HepG2 (cell line): ENCODE data around the gene HIPK2. TPM values are rescaled to one million over a fixed set of nuclear protein-coding genes. Genes with fewer than 3 reads are reported as not detected.

Source experiments
- FIP1L1 ChIP-seq: fragments of 200-400 bp; formaldehyde crosslinking; IDR thresholded peaks from 2 replicates; pipeline ENCODE4 v1.6.1; 2018; ENCODE audit warnings: low read depth, mild to moderate bottlenecking, low read length, moderate library complexity, borderline replicate concordance; ENCODE audit not compliant: insufficient read depth
- MXI1 ChIP-seq: IDR thresholded peaks from 3 replicates; pipeline ENCODE4 v1.6.1; 2012; ENCODE audit warnings: low read depth, low read length, inconsistent platforms, borderline replicate concordance
- PAWR ChIP-seq: sonication (generic); formaldehyde crosslinking; IDR thresholded peaks from 2 replicates; pipeline ENCODE4 v1.4.0; 2020; ENCODE audit warnings: missing genetic modification reagents, mild to moderate bottlenecking, borderline replicate concordance
- SAP130 ChIP-seq: IDR thresholded peaks from 2 replicates; pipeline ENCODE4 v1.6.1; 2016; ENCODE audit warnings: low read depth
- SATB2 ChIP-seq: sonication (generic); formaldehyde crosslinking; IDR thresholded peaks from 2 replicates; pipeline ENCODE4 v1.5.0; 2020; ENCODE audit warnings: missing genetic modification reagents
- SMARCC2 ChIP-seq: fragments of 450-650 bp; IDR thresholded peaks from 2 replicates; pipeline ENCODE4 v1.6.1; 2017; ENCODE audit warnings: antibody characterized with exemption, mild to moderate bottlenecking
- ZNF530 ChIP-seq: sonication (generic); formaldehyde crosslinking; IDR thresholded peaks from 2 replicates; pipeline ENCODE4 v1.5.0; 2020; ENCODE audit warnings: low read depth, mild to moderate bottlenecking, missing genetic modification reagents
- ZNF549 ChIP-seq: sonication (generic); formaldehyde crosslinking; IDR thresholded peaks from 2 replicates; pipeline ENCODE4 v1.5.0; 2020; ENCODE audit warnings: missing genetic modification reagents
- ZNF589 ChIP-seq: sonication (generic); formaldehyde crosslinking; conservative IDR thresholded peaks from 2 replicates; pipeline ENCODE4 v1.8.0; 2022; ENCODE audit warnings: mild to moderate bottlenecking, moderate library complexity, missing genetic modification reagents
- ZNF598 ChIP-seq: sonication (generic); formaldehyde crosslinking; IDR thresholded peaks from 2 replicates; pipeline ENCODE4 v1.5.1; 2020; ENCODE audit warnings: mild to moderate bottlenecking, missing genetic modification reagents, borderline replicate concordance
- ZNF644 ChIP-seq: IDR thresholded peaks from 2 replicates; pipeline ENCODE4 v1.6.1; 2016; ENCODE audit warnings: low read depth
- ZSCAN31 ChIP-seq: sonication (generic); formaldehyde crosslinking; IDR thresholded peaks from 2 replicates; pipeline ENCODE4 v1.5.0; 2020; ENCODE audit warnings: low read depth, mild to moderate bottlenecking, missing genetic modification reagents
- polyA plus RNA-seq, 8 experiments: library from polyadenylated mRNA; depleted of rRNA in 3 of 8; stranded (reverse) in 7 of 8; unstranded in 1 of 8; fragments of >200 nt; fragmentation: Illumina TruSeq in 4 of 8; extraction: Trizol in 4 of 8; gene quantifications; 2 replicates each; pipeline versions ENCODE4 v1.2.1 to v1.2.3, GENCODE V29; 2011 to 2016; ENCODE audit warnings: low read depth in 4 of 8, missing spikeins in 1 of 8, mixed read lengths in 1 of 8; ENCODE audit not compliant: insufficient read depth in 1 of 8
- total RNA-seq, 5 experiments: library from RNA; depleted of rRNA; stranded (reverse); fragments of >200 nt; fragmentation: Illumina TruSeq; extraction: Trizol; gene quantifications; 2 replicates each; pipeline ENCODE4 v1.2.3, GENCODE V29; 2016; ENCODE audit warnings: low read depth in 1 of 5
- TF ChIP-seq, protein P1 (sequence below): sonication (generic); formaldehyde crosslinking; IDR thresholded peaks from 2 replicates; pipeline ENCODE4 v1.5.0; 2020; ENCODE audit warnings: missing genetic modification reagents
- TF ChIP-seq, protein P2 (sequence below): sonication (generic); formaldehyde crosslinking; IDR thresholded peaks from 2 replicates; pipeline ENCODE4 v1.4.0; 2020; ENCODE audit warnings: missing genetic modification reagents
- TF ChIP-seq, protein P3 (sequence below): fragments of 450-650 bp; IDR thresholded peaks from 2 replicates; pipeline ENCODE4 v1.6.1; 2017
- TF ChIP-seq, protein P4 (sequence below): sonication (generic); formaldehyde crosslinking; IDR thresholded peaks from 2 replicates; pipeline ENCODE4 v1.8.0; 2022; ENCODE audit warnings: missing genetic modification reagents, mild to moderate bottlenecking, inconsistent platforms, borderline replicate concordance
- TF ChIP-seq, protein P5 (sequence below): sonication (generic); formaldehyde crosslinking; IDR thresholded peaks from 2 replicates; pipeline ENCODE4 v1.8.1; 2023; ENCODE audit warnings: mild to moderate bottlenecking, moderate library complexity, missing genetic modification reagents
- TF ChIP-seq, protein P6 (sequence below): sonication (generic); formaldehyde crosslinking; IDR thresholded peaks from 2 replicates; pipeline ENCODE4 v1.4.0; 2020; ENCODE audit warnings: mild to moderate bottlenecking, missing genetic modification reagents
- TF ChIP-seq, protein P7 (sequence below): sonication (generic); formaldehyde crosslinking; IDR thresholded peaks from 2 replicates; pipeline ENCODE4 v1.5.0; 2020; ENCODE audit warnings: missing genetic modification reagents

HIPK2 gene
- total and polyA plus RNA-seq, 2 of the 13 experiments (the other 11 are each of a cell fraction or from before 2014, with no cell fraction given), result 14.4 to 20.2 TPM

DNA sequence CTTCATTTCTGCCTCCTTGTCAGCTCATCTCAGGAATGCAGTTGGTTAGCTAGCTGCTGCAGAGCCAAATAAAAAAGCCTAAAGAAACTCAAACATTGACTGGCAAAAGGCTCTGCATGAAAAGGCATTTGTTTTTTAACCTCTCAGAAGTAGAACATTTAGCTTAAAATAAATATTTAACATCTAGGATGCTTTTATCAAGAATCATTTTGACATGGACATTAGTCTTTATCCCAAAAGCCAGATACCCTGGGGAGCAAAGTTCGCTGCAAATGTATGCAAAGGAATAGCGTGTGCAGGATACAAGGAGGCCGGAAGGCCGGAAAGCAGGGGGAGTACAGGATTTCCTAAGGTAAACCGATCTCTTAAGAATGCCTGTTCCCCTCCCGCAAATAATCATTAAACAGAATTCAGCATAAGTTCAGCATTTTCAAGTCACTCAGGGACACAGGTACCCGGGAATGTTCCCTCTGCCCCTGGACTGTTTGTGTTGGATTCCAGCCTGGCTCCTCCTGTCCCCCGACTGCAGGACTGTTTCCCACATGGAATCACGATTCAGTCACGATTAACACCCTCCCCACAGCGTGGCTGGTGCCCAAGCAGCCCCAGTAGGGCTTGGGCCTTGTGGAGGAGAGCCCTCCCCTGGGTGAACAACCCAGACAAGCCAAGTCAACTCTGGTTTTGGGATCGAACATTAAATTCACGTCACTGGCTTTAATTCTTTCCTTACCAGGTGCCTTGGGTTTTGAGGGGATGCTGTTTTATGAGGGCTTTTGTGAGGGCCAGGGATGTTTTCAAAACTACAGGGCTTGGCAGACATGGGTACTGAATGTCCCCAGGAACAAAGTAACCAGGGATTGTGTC is 97.8 kb downstream of the HIPK2 start (continued):
- TF ChIP-seq, protein P1, sequence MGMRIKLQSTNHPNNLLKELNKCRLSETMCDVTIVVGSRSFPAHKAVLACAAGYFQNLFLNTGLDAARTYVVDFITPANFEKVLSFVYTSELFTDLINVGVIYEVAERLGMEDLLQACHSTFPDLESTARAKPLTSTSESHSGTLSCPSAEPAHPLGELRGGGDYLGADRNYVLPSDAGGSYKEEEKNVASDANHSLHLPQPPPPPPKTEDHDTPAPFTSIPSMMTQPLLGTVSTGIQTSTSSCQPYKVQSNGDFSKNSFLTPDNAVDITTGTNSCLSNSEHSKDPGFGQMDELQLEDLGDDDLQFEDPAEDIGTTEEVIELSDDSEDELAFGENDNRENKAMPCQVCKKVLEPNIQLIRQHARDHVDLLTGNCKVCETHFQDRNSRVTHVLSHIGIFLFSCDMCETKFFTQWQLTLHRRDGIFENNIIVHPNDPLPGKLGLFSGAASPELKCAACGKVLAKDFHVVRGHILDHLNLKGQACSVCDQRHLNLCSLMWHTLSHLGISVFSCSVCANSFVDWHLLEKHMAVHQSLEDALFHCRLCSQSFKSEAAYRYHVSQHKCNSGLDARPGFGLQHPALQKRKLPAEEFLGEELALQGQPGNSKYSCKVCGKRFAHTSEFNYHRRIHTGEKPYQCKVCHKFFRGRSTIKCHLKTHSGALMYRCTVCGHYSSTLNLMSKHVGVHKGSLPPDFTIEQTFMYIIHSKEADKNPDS, result no peak
- TF ChIP-seq SMARCC2, result no peak
- no peak for TF ChIP-seq ZNF644 (CRISPR knock-in tag)
- TF ChIP-seq SAP130 (CRISPR knock-in tag), result no peak
- TF ChIP-seq, protein P2, sequence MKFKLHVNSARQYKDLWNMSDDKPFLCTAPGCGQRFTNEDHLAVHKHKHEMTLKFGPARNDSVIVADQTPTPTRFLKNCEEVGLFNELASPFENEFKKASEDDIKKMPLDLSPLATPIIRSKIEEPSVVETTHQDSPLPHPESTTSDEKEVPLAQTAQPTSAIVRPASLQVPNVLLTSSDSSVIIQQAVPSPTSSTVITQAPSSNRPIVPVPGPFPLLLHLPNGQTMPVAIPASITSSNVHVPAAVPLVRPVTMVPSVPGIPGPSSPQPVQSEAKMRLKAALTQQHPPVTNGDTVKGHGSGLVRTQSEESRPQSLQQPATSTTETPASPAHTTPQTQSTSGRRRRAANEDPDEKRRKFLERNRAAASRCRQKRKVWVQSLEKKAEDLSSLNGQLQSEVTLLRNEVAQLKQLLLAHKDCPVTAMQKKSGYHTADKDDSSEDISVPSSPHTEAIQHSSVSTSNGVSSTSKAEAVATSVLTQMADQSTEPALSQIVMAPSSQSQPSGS (CRISPR knock-in tag), result no peak
- no peak for TF ChIP-seq ZNF589 (CRISPR knock-in tag)
- TF ChIP-seq SATB2, result no peak
- TF ChIP-seq ZSCAN31 (CRISPR knock-in tag), result peak; percentile 45; the same call in 1 of the 2 replicates
- no peak for TF ChIP-seq MXI1
- TF ChIP-seq ZNF530 (CRISPR knock-in tag), result no peak
- TF ChIP-seq ZNF598 (CRISPR knock-in tag), result no peak
- TF ChIP-seq, protein P3, sequence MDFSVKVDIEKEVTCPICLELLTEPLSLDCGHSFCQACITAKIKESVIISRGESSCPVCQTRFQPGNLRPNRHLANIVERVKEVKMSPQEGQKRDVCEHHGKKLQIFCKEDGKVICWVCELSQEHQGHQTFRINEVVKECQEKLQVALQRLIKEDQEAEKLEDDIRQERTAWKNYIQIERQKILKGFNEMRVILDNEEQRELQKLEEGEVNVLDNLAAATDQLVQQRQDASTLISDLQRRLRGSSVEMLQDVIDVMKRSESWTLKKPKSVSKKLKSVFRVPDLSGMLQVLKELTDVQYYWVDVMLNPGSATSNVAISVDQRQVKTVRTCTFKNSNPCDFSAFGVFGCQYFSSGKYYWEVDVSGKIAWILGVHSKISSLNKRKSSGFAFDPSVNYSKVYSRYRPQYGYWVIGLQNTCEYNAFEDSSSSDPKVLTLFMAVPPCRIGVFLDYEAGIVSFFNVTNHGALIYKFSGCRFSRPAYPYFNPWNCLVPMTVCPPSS, result no peak
- no peak for TF ChIP-seq PAWR (CRISPR knock-in tag)
- TF ChIP-seq, protein P4, sequence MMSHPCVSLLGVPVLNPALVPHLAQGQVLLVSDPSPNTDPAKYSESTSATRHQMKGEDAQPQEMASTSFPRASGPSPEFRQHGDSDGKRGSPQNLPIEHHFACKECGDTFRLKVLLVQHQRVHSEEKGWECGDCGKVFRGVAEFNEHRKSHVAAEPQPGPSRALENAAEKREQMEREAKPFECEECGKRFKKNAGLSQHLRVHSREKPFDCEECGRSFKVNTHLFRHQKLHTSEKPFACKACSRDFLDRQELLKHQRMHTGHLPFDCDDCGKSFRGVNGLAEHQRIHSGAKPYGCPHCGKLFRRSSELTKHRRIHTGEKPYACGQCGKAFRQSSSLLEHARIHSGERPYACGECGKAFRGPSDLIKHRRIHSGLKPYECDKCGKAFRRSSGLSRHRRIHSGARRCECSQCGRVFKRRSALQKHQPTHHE (CRISPR knock-in tag), result no peak
- no peak for TF ChIP-seq ZNF549
- TF ChIP-seq, protein P5, sequence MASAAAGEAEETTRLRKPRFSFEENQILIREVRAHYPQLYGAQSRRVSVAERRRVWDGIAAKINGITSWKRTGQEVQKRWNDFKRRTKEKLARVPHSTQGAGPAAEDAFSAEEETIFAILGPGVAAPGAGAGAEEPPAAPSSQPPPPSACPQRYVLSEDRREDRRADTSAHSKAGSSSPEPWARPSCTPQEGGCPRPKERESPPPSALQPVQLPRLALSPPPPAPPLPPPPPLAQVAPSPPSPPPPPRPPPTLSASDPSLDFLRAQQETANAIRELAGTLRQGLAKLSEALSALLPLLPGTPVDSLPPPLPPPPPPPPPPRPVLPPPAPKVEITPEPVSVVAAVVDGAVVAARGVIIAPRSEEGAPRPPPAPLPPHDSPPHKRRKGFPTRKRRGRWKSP (CRISPR knock-in tag), result no peak
- TF ChIP-seq, protein P6, sequence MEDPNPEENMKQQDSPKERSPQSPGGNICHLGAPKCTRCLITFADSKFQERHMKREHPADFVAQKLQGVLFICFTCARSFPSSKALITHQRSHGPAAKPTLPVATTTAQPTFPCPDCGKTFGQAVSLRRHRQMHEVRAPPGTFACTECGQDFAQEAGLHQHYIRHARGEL, result no peak
- TF ChIP-seq, protein P7, sequence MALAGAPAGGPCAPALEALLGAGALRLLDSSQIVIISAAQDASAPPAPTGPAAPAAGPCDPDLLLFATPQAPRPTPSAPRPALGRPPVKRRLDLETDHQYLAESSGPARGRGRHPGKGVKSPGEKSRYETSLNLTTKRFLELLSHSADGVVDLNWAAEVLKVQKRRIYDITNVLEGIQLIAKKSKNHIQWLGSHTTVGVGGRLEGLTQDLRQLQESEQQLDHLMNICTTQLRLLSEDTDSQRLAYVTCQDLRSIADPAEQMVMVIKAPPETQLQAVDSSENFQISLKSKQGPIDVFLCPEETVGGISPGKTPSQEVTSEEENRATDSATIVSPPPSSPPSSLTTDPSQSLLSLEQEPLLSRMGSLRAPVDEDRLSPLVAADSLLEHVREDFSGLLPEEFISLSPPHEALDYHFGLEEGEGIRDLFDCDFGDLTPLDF (CRISPR knock-in tag), result no peak
- no peak for TF ChIP-seq FIP1L1
